ENCODE results near the gene HNRNPA2B1.

- TF ChIP-seq GATA2 (IDR thresholded peaks at IDR 0.05; ENCODE audit: low read depth, low read length) (no peak), GATA3 (IDR thresholded peaks at IDR 0.05; ENCODE audit: low read depth, low read length) (no peak)
Observed at GRCh38 chr7:26143298-26144048, 57.1 kb downstream of the HNRNPA2B1 start.

All from SH-SY5Y (cell line).